ENCODE measurements around the gene LPAR5.

DNA sequence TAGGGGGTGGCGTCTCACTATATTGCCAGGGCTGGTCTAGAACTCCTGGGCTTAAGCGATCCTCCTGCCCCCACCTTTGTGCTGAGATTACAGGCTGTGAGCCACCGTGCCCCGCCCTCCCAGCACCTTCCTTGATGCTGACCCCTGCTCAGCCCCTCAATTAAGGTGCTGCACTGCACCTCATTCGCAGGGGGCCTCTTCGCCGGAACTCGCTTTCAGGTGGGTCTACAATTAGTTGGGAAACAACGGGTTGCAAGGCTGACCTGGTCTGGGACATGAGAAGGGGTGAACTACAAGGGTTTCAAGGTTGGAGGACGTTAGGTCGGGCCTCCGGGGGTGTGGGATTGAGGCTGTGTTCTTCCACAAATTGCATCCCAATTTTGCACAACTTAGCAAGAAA lies 66.4 kb downstream of the LPAR5 start:
- no peak for TF ChIP-seq CTCF (IDR thresholded peaks at IDR 0.05)
- TF ChIP-seq POLR2A (IDR thresholded peaks at IDR 0.05), result no peak

Data from Peyer's patch (tissue), 4 donors.